ENCODE measurements around the gene SIGLEC8. TPM values are rescaled to one million over a fixed set of nuclear protein-coding genes. Genes with fewer than 3 reads are reported as not detected.
"Not testable (repeated sequence)": the region's sequence is repeated elsewhere in the genome, so short reads cannot be mapped to it uniquely, and the experiment has no call there.

Gene SIGLEC8
- total and polyA plus RNA-seq, 5 donors from 2014 or later: not detected

- peaks cover 0 to 5% (median 2%) of the 10 kb centered on the region in 4 donors for H3K4me1 Mint-ChIP-seq
- Histone ChIP-seq H3K4me1 (ENCODE audit: control insufficient read depth, insufficient read depth, low read length, poor library complexity, severe bottlenecking) (no peaks in the 10 kb centered on the region), H3K4me3 (ENCODE audit: low read depth, low read length) (no peak overlapping the region), H3K27me3 (ENCODE audit: control insufficient read depth, insufficient read depth, low read length) (peaks cover 3% of the 10 kb centered on the region), H3K9me3 (ENCODE audit: control insufficient read depth in 2 of 2, low read length in 2 of 2) (no peaks in the 10 kb centered on the region), H3K27ac (ENCODE audit: insufficient read depth, low read length, poor library complexity, severe bottlenecking) (no peak overlapping the region), H3K36me3 (ENCODE audit: control insufficient read depth, insufficient read depth, low read length) (no peaks in the 10 kb centered on the region)
- no peak overlapping the region for H3K4me3 Mint-ChIP-seq
- no peak overlapping the region for H3K27ac Mint-ChIP-seq
- ATAC-seq (ENCODE audit: low read depth in 2 of 2) (no peak), DNase-seq (no peak)
- H3K36me3 Mint-ChIP-seq: no peaks in the 10 kb centered on the region
- no peaks in the 10 kb centered on the region for H3K9me3 Mint-ChIP-seq
- H3K27me3 Mint-ChIP-seq: peaks cover 32% of the 10 kb centered on the region
Measured at GRCh38 chr19:51471527-51471926, 13.3 kb upstream of the SIGLEC8 start.

DNA sequence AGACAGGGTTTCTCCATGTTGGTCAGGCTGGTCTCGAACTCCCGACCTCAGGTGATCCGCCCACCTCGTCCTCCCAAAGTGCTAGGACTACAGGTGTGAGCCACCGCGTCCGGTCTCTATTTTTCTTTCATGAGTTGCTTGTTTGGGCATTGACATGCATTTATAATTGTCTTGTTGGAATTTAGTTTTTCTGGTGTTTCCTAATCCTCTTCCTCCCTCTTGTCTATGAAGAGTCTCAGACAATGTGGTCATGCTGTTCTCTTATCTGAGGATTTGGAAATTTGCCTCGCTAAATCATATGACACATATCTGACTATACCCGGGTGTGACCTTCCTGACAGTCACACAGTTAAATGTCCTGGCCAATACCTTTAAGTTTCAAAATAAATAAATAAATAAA lies 12.7 kb upstream of the SIGLEC8 start:
- Histone ChIP-seq H3K4me3 (ENCODE audit: low read depth, low read length) (no peak overlapping the region), H3K9me3 (ENCODE audit: control insufficient read depth in 2 of 2, low read length in 2 of 2) (no peaks in the 10 kb centered on the region), H3K27me3 (ENCODE audit: control insufficient read depth, insufficient read depth, low read length) (peaks cover 5% of the 10 kb centered on the region), H3K27ac (ENCODE audit: insufficient read depth, low read length, poor library complexity, severe bottlenecking) (no peak overlapping the region), H3K36me3 (ENCODE audit: control insufficient read depth, insufficient read depth, low read length) (no peaks in the 10 kb centered on the region), H3K4me1 (ENCODE audit: control insufficient read depth, insufficient read depth, low read length, poor library complexity, severe bottlenecking) (no peaks in the 10 kb centered on the region)
- Mint-ChIP-seq H3K4me1 (peaks cover 0 to 5% (median 2%) of the 10 kb centered on the region in 4 donors), H3K9me3 (no peaks in the 10 kb centered on the region), H3K4me3 (no peak overlapping the region), H3K36me3 (no peaks in the 10 kb centered on the region), H3K27ac (no peak overlapping the region), H3K27me3 (peaks cover 35% of the 10 kb centered on the region)
- no peak for DNase-seq
- ATAC-seq (ENCODE audit: low read depth in 2 of 2): no peak

DNA sequence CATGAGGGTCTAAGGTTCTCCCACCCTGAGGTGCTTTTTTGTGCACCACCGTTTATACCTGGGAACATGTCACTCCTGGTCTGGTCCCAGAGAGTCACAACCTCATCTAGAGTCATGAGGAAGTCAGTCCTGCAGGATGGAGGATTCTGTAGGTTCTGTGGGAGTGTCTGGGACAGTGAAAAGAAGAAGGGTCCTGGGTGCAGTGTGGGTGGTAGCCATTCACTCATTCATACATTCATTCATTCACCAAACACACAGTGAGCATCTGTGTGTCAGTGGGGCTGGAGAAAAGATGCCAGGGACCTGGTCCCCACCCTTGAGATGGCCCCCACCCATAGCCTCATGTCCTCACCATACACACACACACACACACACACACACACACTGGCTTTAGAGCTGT lies 11.4 kb upstream of the SIGLEC8 start:
- Histone ChIP-seq H3K27ac (ENCODE audit: insufficient read depth, low read length, poor library complexity, severe bottlenecking) (no peak overlapping the region), H3K9me3 (ENCODE audit: control insufficient read depth in 2 of 2, low read length in 2 of 2) (no peaks in the 10 kb centered on the region), H3K27me3 (ENCODE audit: control insufficient read depth, insufficient read depth, low read length) (peaks cover 9% of the 10 kb centered on the region), H3K4me3 (ENCODE audit: low read depth, low read length) (no peak overlapping the region), H3K36me3 (ENCODE audit: control insufficient read depth, insufficient read depth, low read length) (no peaks in the 10 kb centered on the region), H3K4me1 (ENCODE audit: control insufficient read depth, insufficient read depth, low read length, poor library complexity, severe bottlenecking) (no peaks in the 10 kb centered on the region)
- H3K9me3 Mint-ChIP-seq: no peaks in the 10 kb centered on the region
- DNase-seq: no peak
- ATAC-seq (ENCODE audit: low read depth in 2 of 2): no peak
- H3K4me1 Mint-ChIP-seq: peaks cover 0 to 5% (median 2%) of the 10 kb centered on the region in 4 donors
- H3K4me3 Mint-ChIP-seq: no peak overlapping the region
- H3K27me3 Mint-ChIP-seq: peaks cover 35% of the 10 kb centered on the region
- H3K27ac Mint-ChIP-seq: no peak overlapping the region
- no peaks in the 10 kb centered on the region for H3K36me3 Mint-ChIP-seq

DNA sequence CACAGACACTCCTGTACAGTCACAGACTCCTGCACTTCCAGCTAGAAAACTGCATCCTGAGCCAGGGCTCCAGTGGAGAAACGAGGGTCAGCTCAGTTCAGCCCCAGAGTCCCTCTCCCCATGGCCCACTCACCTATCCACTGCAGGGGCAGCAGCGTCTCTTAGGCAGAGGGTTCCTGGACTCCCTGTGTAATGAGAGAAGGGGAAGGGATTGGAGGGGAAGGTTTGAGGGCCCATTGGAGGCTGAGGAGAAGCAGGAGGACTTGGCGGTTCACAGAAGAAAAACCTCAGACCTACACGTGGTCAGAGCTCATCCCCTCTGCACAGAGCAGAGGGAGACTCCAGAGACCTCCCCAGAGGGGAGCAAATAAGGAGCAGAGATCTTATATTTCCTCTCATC lies 10.9 kb upstream of the SIGLEC8 start:
- no peak for ATAC-seq (ENCODE audit: low read depth in 2 of 2)

GRCh38 chr19:51468545-51468920 lies 10.3 kb upstream of the SIGLEC8 start:
- H3K4me1 ChIP-seq (ENCODE audit: control insufficient read depth, insufficient read depth, low read length, poor library complexity, severe bottlenecking): no peaks in the 10 kb centered on the region
- H3K36me3 ChIP-seq (ENCODE audit: control insufficient read depth, insufficient read depth, low read length): no peaks in the 10 kb centered on the region
- H3K4me3 ChIP-seq (ENCODE audit: low read depth, low read length): no peak overlapping the region
- Mint-ChIP-seq H3K36me3 (no peaks in the 10 kb centered on the region), H3K27me3 (peaks cover 38% of the 10 kb centered on the region), H3K4me1 (peaks cover 0 to 5% (median 2%) of the 10 kb centered on the region in 4 donors), H3K27ac (no peak overlapping the region), H3K9me3 (no peaks in the 10 kb centered on the region), H3K4me3 (no peak overlapping the region)
- ATAC-seq (ENCODE audit: low read depth in 2 of 2): no peak
- DNase-seq: no peak
- H3K9me3 ChIP-seq (ENCODE audit: control insufficient read depth in 2 of 2, low read length in 2 of 2): no peaks in the 10 kb centered on the region
- H3K27ac ChIP-seq (ENCODE audit: insufficient read depth, low read length, poor library complexity, severe bottlenecking): no peak overlapping the region
- H3K27me3 ChIP-seq (ENCODE audit: control insufficient read depth, insufficient read depth, low read length): peaks cover 9% of the 10 kb centered on the region

More for the DNA sequence above, 10.9 kb upstream of the SIGLEC8 start:
- peaks cover 9% of the 10 kb centered on the region for H3K27me3 ChIP-seq (ENCODE audit: control insufficient read depth, insufficient read depth, low read length)
- no peak overlapping the region for H3K4me3 ChIP-seq (ENCODE audit: low read depth, low read length)
- peaks cover 0 to 5% (median 2%) of the 10 kb centered on the region in 4 donors for H3K4me1 Mint-ChIP-seq
- no peaks in the 10 kb centered on the region for H3K9me3 ChIP-seq (ENCODE audit: control insufficient read depth in 2 of 2, low read length in 2 of 2)
- H3K4me3 Mint-ChIP-seq: no peak overlapping the region
- H3K27ac ChIP-seq (ENCODE audit: insufficient read depth, low read length, poor library complexity, severe bottlenecking): no peak overlapping the region
- H3K27ac Mint-ChIP-seq: no peak overlapping the region
- no peaks in the 10 kb centered on the region for H3K36me3 ChIP-seq (ENCODE audit: control insufficient read depth, insufficient read depth, low read length)
- peaks cover 40% of the 10 kb centered on the region for H3K27me3 Mint-ChIP-seq
- H3K36me3 Mint-ChIP-seq: no peaks in the 10 kb centered on the region
- no peaks in the 10 kb centered on the region for H3K9me3 Mint-ChIP-seq
- DNase-seq: no peak
- H3K4me1 ChIP-seq (ENCODE audit: control insufficient read depth, insufficient read depth, low read length, poor library complexity, severe bottlenecking): no peaks in the 10 kb centered on the region

- Histone ChIP-seq H3K4me3 (ENCODE audit: low read depth, low read length) (no peak overlapping the region), H3K27ac (ENCODE audit: insufficient read depth, low read length, poor library complexity, severe bottlenecking) (no peak overlapping the region), H3K36me3 (ENCODE audit: control insufficient read depth, insufficient read depth, low read length) (no peaks in the 10 kb centered on the region), H3K4me1 (ENCODE audit: control insufficient read depth, insufficient read depth, low read length, poor library complexity, severe bottlenecking) (no peaks in the 10 kb centered on the region), H3K9me3 (ENCODE audit: control insufficient read depth in 2 of 2, low read length in 2 of 2) (no peaks in the 10 kb centered on the region), H3K27me3 (ENCODE audit: control insufficient read depth, insufficient read depth, low read length) (peaks cover 9% of the 10 kb centered on the region)
- Mint-ChIP-seq H3K27me3 (peaks cover 37% of the 10 kb centered on the region), H3K4me3 (no peak overlapping the region), H3K27ac (no peak overlapping the region), H3K9me3 (no peaks in the 10 kb centered on the region), H3K36me3 (no peaks in the 10 kb centered on the region), H3K4me1 (peaks cover 0 to 5% (median 2%) of the 10 kb centered on the region in 4 donors)
- DNase-seq: no peak
- ATAC-seq (ENCODE audit: low read depth in 2 of 2): no peak
Measured at GRCh38 chr19:51467864-51468544, 9.8 kb upstream of the SIGLEC8 start.

GRCh38 chr19:51466723-51467122 lies 8.5 kb upstream of the SIGLEC8 start:
- H3K4me1 Mint-ChIP-seq: peaks cover 0 to 5% (median 2%) of the 10 kb centered on the region in 4 donors
- peaks cover 38% of the 10 kb centered on the region for H3K27me3 Mint-ChIP-seq
- no peaks in the 10 kb centered on the region for H3K4me1 ChIP-seq (ENCODE audit: control insufficient read depth, insufficient read depth, low read length, poor library complexity, severe bottlenecking)
- no peak overlapping the region for H3K27ac ChIP-seq (ENCODE audit: insufficient read depth, low read length, poor library complexity, severe bottlenecking)
- H3K36me3 Mint-ChIP-seq: no peaks in the 10 kb centered on the region
- ATAC-seq (ENCODE audit: low read depth in 2 of 2) (no peak), DNase-seq (no peak)
- H3K4me3 ChIP-seq (ENCODE audit: low read depth, low read length): no peak overlapping the region
- no peak overlapping the region for H3K27ac Mint-ChIP-seq
- H3K9me3 Mint-ChIP-seq: no peaks in the 10 kb centered on the region
- no peaks in the 10 kb centered on the region for H3K36me3 ChIP-seq (ENCODE audit: control insufficient read depth, insufficient read depth, low read length)
- H3K27me3 ChIP-seq (ENCODE audit: control insufficient read depth, insufficient read depth, low read length): peaks cover 6% of the 10 kb centered on the region
- no peak overlapping the region for H3K4me3 Mint-ChIP-seq
- no peaks in the 10 kb centered on the region for H3K9me3 ChIP-seq (ENCODE audit: control insufficient read depth in 2 of 2, low read length in 2 of 2)

DNA sequence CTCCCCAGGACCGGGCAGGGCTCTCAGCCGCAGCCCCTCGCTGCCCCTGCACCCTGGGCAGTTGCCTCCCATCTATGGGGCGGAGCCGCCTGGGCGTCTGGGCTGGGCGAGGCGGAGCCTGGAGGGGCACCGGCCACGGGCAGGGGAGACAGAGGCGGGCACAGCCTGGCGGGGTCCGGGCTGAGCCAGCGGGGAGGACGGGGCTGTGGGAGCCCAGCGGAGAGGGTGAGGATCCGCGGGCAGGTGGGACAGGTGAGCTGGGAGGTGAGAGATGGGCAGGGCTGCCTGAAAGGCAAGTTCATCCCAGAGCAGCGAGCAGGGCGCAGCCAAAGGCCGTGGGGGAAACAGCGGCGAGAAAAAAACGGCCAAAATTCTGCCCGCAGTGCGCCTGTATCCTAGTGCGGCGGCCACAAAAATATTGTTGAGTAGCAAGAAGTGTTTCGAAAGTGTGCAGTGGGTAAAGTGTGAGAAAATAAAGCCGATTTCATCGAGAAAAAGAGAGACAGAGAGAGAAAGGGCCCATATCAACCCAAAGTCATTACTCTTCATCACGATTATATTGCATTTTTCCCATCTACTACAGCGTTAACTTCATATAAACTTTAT lies 5.8 kb upstream of the SIGLEC8 start:
- H3K9me3 Mint-ChIP-seq; DNase-seq; H3K4me1 ChIP-seq (ENCODE audit: control insufficient read depth, insufficient read depth, low read length, poor library complexity, severe bottlenecking); H3K36me3 ChIP-seq (ENCODE audit: control insufficient read depth, insufficient read depth, low read length); H3K27me3 ChIP-seq (ENCODE audit: control insufficient read depth, insufficient read depth, low read length); H3K4me1 Mint-ChIP-seq; H3K27ac ChIP-seq (ENCODE audit: insufficient read depth, low read length, poor library complexity, severe bottlenecking); H3K9me3 ChIP-seq (ENCODE audit: control insufficient read depth in 2 of 2, low read length in 2 of 2); H3K4me3 Mint-ChIP-seq; H3K36me3 Mint-ChIP-seq; ATAC-seq (ENCODE audit: low read depth in 2 of 2); H3K4me3 ChIP-seq (ENCODE audit: low read depth, low read length); H3K27ac Mint-ChIP-seq: not testable (repeated sequence)
- peaks cover 38% of the 10 kb centered on the region for H3K27me3 Mint-ChIP-seq
